AG10803 (cell line): ENCODE measurements around the gene ABCG1.

Experiments
- DNase-seq: peaks from one replicate; pipeline ENCODE4 v3.0.0; 2010; ENCODE audit warnings: low read depth
- H3K4me3 ChIP-seq: 2 replicates; pipeline ENCODE4 v1.5.1; 2011; ENCODE audit warnings: mild to moderate bottlenecking, low read length, control low read depth
- TF ChIP-seq, protein P1 (sequence below): conservative IDR thresholded peaks from 2 replicates; pipeline ENCODE4 v1.5.1; 2011; ENCODE audit warnings: mild to moderate bottlenecking, low read length, control low read depth, inconsistent platforms

The ABCG1 gene

GRCh38 chr21:42286416-42286815 lies 67.5 kb downstream of the ABCG1 start:
- H3K4me3 ChIP-seq = no peak overlapping the region
- TF ChIP-seq, protein P1, sequence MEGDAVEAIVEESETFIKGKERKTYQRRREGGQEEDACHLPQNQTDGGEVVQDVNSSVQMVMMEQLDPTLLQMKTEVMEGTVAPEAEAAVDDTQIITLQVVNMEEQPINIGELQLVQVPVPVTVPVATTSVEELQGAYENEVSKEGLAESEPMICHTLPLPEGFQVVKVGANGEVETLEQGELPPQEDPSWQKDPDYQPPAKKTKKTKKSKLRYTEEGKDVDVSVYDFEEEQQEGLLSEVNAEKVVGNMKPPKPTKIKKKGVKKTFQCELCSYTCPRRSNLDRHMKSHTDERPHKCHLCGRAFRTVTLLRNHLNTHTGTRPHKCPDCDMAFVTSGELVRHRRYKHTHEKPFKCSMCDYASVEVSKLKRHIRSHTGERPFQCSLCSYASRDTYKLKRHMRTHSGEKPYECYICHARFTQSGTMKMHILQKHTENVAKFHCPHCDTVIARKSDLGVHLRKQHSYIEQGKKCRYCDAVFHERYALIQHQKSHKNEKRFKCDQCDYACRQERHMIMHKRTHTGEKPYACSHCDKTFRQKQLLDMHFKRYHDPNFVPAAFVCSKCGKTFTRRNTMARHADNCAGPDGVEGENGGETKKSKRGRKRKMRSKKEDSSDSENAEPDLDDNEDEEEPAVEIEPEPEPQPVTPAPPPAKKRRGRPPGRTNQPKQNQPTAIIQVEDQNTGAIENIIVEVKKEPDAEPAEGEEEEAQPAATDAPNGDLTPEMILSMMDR = no peak
- no peak for DNase-seq

DNA sequence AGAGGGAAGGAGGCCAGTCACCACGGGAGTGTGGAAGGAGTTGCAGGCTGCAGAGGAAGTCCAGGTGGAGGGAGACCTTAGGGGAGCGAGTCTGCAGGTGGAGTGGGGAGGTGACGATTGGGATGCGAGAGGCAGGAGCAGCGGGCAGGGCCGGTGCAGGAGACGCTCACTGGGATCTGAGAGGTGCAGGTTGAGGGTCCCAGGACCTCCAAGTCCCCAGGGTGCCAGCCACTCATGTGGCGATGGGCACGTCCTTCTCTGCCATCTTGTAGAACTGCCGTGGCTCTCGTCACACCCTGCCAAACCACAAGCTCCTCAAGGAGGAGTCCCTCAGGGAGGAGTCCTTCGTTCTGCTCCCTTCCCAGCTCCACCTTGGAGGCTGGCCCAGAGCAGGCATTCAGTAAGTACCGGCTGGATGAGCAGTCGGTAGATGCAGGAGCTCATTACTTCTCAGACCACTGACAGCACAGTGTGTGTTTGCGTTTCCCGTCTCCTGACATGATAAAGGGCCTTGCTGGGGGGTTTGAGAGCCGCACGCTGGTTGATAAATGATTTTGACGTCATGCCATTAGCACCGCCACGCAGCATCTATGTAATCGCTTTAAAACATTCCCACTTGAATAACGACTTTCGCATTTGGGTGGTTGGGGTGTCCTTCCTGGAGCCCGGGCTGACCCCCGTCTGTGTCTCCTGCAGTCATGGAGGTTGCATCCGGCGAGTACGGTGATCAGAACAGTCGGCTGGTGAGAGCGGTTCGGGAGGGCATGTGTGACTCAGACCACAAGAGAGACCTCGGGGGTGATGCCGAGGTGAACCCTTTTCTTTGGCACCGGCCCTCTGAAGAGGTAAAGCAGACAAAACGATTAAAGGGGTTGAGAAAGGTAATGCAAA lies 68.5 kb downstream of the ABCG1 start:
- DNase-seq = no peak
- no peak overlapping the region for H3K4me3 ChIP-seq
- TF ChIP-seq, protein P1 = no peak

- no peak for DNase-seq
- TF ChIP-seq, protein P1 = no peak
- H3K4me3 ChIP-seq = no peak overlapping the region
These were observed 70.0 kb downstream of the ABCG1 start for GRCh38 chr21:42288962-42289361.

DNA sequence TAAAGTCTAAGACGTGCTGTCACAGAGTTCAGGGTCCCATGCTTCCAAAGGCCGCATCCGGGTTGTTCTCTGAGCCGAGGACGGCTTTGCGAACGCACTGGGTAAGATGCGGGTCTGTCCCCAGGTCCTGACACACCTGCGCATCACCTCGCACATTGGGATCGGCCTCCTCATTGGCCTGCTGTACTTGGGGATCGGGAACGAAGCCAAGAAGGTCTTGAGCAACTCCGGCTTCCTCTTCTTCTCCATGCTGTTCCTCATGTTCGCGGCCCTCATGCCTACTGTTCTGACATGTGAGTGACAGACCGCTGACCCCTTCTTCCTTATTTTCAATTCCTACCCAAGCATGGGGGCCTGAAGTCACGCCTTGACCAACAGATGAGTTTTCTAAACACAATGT lies 71.0 kb downstream of the ABCG1 start:
- TF ChIP-seq, protein P1 = no peak
- no peak overlapping the region for H3K4me3 ChIP-seq
- DNase-seq = no peak

DNA sequence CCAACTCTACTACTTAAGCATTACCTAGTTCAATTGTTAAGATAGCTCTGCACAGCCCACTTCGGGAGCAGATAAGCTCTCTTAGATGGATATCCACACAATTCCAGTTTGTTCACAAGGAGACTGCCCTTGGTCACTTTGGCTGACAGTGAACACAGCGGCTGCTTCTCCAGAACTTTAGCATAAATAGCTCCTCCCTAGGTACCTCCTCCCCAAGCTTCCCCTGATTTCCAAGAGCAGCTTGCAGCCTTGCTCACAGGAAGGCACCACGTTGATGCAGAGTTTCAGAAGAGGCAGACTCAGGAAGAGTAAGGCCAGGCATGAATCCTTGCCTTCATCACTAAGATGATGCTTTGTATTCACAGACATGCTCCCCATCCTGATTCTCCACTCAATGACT lies 71.6 kb downstream of the ABCG1 start:
- H3K4me3 ChIP-seq = no peak overlapping the region
- TF ChIP-seq, protein P1 = no peak
- no peak for DNase-seq

GRCh38 chr21:42291003-42291750 lies 72.2 kb downstream of the ABCG1 start:
- TF ChIP-seq, protein P1 = no peak
- H3K4me3 ChIP-seq = no peak overlapping the region
- DNase-seq = no peak
